SHP77 treated with DMSO at 0.1 percent for 48 hours (cell line): ENCODE data around the gene LRFN2.

Source experiments
- DNase-seq: peaks from one replicate; lab custom pipeline; 2025; lab: John Stamatoyannopoulos, UW

LRFN2 gene

DNA sequence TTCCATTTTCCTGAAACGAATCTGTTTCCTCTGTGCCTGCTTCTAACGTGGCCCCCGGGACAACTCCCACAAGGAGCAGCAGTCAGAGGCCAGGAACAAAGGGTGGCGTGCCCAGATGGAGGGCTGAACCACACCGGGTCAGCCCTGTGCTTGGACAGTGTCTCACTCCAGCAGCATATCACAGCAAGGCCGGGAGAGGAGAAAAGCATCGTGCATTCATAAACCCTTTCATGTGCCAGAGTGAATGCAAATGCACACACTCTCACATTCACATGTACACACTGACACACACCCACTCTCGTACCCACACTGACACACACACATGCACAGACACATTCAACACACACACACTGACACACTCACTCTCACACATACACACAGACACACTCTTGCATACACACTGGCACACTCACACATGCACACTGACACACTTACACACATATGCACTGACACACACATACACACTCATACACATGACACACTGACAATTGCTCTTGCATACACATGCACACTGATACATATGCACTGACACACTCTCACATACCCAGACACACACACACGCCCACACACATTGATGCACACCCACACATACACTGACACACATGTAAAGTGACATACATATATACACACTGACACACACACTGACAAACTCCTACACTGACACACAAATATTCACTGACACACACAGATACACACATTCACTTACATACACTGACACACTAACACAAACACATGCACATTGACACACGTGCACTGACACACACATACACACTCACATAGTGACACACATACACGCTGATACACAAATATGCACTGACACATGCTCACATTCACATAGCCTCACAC, 237.0 kb downstream of the LRFN2 start:
- no peak for DNase-seq

DNA sequence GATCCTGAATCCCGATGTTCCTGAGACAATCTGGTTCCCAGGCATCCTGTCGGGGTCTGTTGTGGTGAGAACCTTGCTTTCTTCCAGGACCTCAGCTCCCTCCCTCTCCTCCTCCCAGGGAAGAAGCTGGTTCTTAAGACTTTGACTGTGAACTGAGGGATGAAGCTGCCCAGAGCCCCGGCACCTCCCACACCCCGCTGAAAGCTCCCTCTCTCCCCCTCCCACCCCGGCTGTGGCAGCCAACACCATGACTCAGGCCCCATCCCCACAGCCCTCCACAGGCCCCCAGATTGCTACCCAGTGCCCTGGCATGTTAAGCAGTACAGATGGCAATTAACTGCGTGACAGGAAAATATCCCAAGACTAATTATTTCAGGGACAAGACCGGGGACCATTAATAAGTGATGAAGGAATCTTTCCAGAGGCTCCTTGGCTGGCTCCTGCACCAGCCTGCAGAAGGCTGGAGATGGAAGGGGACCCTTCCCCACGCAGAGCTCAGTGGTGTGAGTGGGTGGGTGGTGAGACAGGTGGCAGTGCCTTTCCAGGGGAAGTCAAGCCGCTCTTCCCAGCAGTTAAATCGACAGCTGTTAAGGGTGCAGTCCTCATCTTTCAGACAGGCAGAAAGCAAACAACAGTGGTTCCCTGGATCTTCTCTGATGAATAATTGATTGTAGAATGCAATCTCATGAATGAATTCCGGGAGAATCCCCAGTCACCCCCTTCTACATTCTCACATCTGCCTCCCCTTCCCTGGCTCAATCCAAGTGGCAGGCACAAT, 237.9 kb downstream of the LRFN2 start:
- no peak for DNase-seq

DNA sequence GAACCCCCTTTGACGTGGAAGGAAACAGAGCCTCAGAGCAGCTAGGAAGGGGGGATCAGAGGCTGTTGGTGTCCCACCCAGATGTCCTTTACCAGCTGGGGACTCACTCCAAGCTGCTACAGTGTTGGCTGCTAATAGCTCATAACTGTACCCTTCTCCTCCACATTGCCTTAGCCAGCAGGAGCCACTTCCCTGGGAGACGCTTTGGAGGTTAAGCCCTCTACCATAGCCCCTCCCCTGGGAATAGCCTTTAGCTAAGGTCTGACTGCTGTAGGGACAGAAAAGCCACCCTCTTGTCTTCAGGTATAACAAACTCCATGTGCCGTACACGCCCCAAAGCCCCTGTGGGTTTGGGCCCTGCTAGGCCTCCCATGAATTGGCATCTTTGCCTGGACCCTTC, 238.6 kb downstream of the LRFN2 start:
- DNase-seq = no peak

DNA sequence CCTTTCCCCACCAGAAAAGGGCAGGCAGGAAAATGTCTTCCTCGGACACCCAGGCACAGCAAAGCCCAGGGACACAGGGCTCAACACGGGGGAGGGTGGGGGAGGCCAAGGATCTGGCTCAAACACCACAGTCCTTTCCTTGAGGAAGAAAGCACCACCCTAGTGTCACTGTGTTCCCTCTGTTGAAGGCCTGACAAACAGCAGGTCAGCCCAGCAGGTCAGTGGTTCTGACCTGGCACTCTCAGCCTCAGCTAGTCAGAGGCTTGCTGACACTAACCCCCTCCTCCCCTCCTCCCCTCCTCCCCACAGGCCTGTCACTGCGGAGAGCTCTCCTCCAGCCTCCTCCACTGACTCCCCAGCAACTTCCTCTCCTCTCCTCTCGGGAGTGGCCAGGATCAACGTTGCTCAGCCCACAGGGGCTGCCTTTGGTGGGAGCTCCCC, 239.6 kb downstream of the LRFN2 start:
- no peak for DNase-seq

DNA sequence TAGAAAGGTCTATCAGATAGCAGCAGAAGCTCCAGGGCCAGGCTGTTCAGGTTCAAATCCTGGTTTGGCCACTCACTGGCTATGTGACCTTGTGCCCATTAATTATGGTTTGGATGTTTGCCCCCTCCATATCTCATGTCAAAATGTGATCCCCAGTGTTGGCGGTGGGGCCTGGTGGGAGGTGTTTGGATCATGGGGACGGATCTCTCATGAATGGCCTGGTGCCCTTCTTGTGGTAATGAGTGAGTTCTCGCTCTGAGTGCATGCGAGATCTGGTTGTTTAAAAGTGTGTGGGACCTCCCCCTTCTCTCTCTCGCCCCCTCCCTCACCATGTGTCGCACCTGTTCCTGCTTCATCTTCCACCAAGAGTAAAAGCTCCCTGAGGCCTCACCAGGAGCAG, 240.9 kb downstream of the LRFN2 start:
- DNase-seq = no peak

DNA sequence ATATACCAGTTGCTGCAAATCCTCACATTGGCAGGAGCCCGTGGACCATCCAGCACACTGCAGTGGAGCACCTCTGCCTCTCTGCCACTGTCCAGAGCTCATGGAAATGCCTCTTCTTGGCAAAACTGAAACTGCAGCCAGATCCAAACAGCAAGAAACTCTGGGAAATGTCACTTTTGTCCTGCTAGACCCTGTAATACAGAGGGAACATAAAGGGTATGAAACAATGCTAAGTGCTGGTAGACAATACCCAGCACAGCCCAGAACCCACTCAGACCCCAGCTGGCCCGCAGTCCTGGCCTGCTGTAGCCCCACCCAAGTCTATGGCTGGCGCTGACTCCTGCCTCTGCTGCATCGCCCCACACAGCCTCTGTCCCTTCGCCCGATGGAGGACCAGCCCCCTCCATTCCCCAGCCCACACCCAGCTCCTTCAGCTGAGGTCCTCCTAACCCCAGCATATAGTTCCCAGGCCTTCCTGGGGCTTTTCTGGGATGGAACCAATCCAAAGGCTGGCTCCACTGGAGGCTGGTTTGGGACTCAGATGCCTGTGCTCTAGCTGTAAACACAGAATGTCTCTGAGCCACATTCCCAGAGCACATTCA, 242.5 kb downstream of the LRFN2 start:
- no peak for DNase-seq

DNA sequence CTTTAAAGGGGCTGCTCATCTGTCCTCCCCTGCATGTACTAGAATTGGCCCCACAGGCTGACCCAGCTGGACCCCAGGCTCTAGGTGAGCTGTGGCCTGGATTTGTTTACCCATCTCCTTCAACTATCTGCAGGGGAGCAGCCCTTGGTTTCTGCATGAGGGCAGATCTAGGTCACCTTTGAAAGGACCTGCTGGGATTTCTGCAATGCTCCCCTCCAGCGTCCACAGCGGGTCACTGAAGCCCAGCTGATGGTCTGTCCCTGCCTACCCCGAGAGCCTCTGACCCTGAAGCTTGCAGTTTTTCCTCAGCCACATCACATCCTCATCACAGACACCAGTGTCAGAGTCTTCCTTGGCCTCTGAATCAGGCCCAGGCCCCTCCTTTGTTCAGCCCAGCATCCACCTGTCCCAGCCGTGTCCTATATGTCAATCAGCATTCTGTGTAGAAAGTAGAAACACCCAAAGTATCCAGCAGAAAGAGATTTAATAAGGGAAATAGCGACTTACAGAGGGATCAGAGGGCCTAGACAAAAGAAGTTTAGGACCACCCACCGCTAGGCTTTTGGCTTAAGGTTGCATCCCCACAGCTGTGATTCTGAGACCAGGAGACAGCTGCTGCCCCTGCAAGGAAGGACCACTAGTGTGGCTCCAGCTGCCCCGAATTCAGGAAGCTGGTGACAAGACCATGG, 243.1 kb downstream of the LRFN2 start:
- no peak for DNase-seq

DNA sequence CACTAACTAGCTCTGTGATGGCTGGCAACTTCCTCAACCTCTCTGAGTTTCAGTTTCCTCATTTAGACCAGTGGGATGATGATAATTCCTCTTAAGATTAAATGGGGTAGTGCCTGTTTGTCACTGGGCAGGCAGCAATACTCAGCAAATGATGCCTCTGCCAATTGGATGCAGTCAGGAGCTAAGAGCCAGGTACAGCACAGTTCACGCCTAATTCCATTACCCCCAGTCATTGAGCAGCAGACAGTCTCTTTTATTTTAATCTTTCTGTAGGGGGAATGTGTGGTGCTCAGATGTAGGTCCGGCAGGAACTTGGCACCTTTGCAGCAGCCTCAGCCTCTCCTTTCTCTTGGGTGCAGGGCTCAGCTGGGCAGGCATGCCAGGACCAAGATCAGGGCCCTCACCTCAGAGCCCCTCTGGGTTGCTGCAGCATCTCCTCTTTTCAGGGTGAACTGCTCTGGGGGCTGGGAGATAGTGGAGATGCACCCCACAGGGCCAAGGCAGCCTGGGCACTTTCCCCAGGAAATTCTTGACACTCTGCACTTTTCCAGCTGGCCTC, 243.8 kb downstream of the LRFN2 start:
- no peak for DNase-seq

DNA sequence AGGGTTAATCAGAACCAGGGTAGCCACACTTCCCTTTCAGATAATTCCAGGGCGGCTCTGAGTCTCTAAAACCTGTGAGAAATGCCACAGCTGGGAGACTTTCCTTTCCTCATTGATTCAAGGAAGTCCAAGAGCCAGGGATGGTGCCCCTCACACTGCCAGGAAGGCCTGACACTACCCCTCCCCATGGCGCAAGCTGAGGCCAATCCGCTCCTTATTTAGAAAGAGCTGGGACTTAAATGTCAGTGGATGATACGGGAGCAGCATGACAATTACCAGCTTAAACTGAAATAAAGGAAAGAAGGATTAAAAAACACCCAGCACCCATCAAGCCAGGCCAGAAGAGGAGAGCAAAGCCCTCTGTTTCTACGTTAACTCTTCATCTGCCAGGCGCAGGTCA, 244.4 kb downstream of the LRFN2 start:
- DNase-seq = no peak

DNA sequence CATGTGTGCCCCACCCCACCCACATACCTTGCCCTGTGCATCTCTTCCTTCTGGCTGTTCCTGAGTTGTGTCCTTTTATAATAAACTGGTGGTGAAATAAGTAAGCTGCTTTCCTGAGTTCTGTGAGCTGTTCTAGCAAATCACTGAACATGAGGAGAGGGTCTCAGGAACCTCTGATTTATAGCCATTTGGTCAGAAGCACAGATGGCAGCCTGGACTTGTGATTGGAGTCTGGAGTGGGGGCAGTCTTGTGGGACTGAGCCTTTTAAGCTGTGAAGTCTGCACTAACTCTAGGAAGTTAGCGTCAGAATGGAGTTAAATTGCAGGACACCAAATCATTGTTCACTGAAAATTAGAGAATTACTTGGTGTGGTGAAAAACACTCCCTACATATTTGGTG, 245.4 kb downstream of the LRFN2 start:
- DNase-seq = no peak
